Breast epithelium (tissue), 3 donors: ENCODE measurements around the gene ACOT2.

Experiments used
- CTCF ChIP-seq, 3 donors: fragments of 450-650 bp; IDR thresholded peaks; one replicate each; pipeline ENCODE4 v1.5.1; 2016 to 2017; ENCODE audit warnings: antibody characterized with exemption in 3 of 3, mild to moderate bottlenecking in 3 of 3, moderate library complexity in 3 of 3
- POLR2A ChIP-seq: fragments of 450-650 bp; IDR thresholded peaks from one replicate; pipeline ENCODE4 v1.6.1; 2016; ENCODE audit warnings: antibody characterized with exemption, mild to moderate bottlenecking, moderate library complexity

- no peak for TF ChIP-seq CTCF (IDR thresholded peaks at IDR 0.05)
- TF ChIP-seq POLR2A: no peak
Observed at GRCh38 chr14:73606271-73606670, 37.3 kb downstream of the ACOT2 start.
